ENCODE measurements around the gene GPC5.

DNA sequence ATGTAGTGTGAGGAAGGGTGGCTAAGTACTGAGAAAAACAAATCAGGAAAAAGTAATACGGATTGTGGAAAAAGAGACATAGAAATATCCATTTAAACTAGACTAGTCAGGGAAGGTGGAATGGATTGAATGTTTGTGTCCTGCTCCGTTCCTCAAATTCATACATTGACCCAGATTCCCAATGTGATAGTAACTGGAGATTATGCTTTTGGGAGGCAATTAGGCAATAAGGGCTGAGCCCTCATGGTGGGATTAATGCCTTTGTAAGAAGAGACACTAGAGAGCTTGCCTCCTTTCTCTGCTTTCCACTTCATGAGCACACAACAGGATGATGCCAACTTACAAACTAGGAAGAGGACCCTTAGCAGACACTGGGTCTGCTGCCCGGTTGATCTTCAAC is 1063.0 kb downstream of the GPC5 start:
- no peak for TF ChIP-seq POLR2A (IDR thresholded peaks at IDR 0.05)
- TF ChIP-seq, protein P1, sequence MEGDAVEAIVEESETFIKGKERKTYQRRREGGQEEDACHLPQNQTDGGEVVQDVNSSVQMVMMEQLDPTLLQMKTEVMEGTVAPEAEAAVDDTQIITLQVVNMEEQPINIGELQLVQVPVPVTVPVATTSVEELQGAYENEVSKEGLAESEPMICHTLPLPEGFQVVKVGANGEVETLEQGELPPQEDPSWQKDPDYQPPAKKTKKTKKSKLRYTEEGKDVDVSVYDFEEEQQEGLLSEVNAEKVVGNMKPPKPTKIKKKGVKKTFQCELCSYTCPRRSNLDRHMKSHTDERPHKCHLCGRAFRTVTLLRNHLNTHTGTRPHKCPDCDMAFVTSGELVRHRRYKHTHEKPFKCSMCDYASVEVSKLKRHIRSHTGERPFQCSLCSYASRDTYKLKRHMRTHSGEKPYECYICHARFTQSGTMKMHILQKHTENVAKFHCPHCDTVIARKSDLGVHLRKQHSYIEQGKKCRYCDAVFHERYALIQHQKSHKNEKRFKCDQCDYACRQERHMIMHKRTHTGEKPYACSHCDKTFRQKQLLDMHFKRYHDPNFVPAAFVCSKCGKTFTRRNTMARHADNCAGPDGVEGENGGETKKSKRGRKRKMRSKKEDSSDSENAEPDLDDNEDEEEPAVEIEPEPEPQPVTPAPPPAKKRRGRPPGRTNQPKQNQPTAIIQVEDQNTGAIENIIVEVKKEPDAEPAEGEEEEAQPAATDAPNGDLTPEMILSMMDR (IDR thresholded peaks at IDR 0.05) = no peak

Measured in testis (tissue), 2 donors.